Neural progenitor cell (in vitro differentiated cells): ENCODE results near the gene LIG4.
"Not testable (repeated sequence)": the region's sequence is repeated elsewhere in the genome, so short reads cannot be mapped to it uniquely, and the experiment has no call there.

ENCODE experiments used
- EZH2 ChIP-seq: fragments of 200-600 bp; sonication (generic); IDR thresholded peaks from 2 replicates; pipeline ENCODE4 v1.6.1; 2017; ENCODE audit warnings: antibody characterized with exemption, mild to moderate bottlenecking, moderate library complexity
- EZH2phosphoT487 ChIP-seq: fragments of 200-600 bp; sonication (generic); IDR thresholded peaks from 2 replicates; pipeline ENCODE4 v1.6.1; 2017; ENCODE audit warnings: antibody characterized with exemption
- TF ChIP-seq, protein P1 (sequence below): fragments of 200-600 bp; sonication (generic); IDR thresholded peaks from 2 replicates; pipeline ENCODE4 v1.5.1; 2017; ENCODE audit warnings: antibody characterized with exemption, mild to moderate bottlenecking

DNA sequence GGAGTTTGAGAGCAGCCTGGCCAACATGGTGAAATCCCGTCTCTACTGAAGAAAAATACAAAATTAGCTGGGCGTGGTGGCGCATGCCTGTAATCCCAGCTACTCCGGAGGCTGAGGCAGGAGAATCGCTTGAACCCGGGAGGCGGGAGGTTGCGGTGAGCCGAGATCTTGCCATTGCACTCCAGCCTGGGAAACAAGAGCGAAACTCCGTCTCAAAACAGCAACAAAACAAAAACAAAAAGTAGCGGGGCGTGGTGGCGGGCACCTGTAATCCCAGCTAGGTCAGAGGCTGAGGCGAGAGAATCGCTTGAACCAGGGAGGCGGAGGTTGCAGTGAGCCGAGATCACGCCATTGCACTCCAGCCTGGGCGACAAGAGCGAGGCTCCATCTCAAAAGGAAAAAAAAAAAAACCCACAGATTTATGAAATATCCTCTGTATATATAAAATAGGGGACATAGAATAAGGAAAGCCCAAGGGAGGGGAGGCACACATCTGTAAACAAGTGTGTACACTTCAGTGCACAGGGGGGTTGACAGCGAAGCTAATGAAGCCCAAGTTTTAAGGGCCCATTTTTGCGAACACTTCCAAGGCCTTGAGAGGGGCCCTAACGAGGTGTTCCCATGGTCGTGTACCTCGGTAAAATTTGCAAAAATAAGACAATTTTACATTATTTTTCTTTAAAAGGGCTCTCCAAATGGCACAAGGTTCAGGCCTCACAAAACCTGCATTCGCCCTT is 2.1 kb upstream of the LIG4 start:
- TF ChIP-seq, protein P1, sequence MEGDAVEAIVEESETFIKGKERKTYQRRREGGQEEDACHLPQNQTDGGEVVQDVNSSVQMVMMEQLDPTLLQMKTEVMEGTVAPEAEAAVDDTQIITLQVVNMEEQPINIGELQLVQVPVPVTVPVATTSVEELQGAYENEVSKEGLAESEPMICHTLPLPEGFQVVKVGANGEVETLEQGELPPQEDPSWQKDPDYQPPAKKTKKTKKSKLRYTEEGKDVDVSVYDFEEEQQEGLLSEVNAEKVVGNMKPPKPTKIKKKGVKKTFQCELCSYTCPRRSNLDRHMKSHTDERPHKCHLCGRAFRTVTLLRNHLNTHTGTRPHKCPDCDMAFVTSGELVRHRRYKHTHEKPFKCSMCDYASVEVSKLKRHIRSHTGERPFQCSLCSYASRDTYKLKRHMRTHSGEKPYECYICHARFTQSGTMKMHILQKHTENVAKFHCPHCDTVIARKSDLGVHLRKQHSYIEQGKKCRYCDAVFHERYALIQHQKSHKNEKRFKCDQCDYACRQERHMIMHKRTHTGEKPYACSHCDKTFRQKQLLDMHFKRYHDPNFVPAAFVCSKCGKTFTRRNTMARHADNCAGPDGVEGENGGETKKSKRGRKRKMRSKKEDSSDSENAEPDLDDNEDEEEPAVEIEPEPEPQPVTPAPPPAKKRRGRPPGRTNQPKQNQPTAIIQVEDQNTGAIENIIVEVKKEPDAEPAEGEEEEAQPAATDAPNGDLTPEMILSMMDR, result not testable (repeated sequence)
- not testable (repeated sequence) for TF ChIP-seq EZH2, EZH2phosphoT487
